PFSK-1 (cell line): ENCODE measurements around the gene FAM136A.

Experiments used
- FOXP2 ChIP-seq: optimal IDR thresholded peaks from 2 replicates; pipeline ENCODE3; 2011; ENCODE audit warnings: borderline replicate concordance, control low read depth, inconsistent platforms; ENCODE audit not compliant: insufficient read depth; ENCODE audit errors: extremely low read length, extremely low read depth
- POLR2AphosphoS5 ChIP-seq: IDR thresholded peaks from 2 replicates; pipeline ENCODE4 v1.6.1; 2012; ENCODE audit warnings: low read depth, mild to moderate bottlenecking, control low read depth, low read length, moderate library complexity
- REST ChIP-seq, 2 experiments: IDR thresholded peaks; 2 replicates each; pipeline versions ENCODE4 v1.6.1 to v1.8.0; 2011 to 2012; ENCODE audit warnings: low read depth in 2 of 2, low read length in 2 of 2, control low read depth in 1 of 2, inconsistent platforms in 1 of 2, mild to moderate bottlenecking in 1 of 2, moderate library complexity in 1 of 2; ENCODE audit not compliant: insufficient read depth in 1 of 2
- SIN3A ChIP-seq: IDR thresholded peaks from 2 replicates; pipeline ENCODE4 v1.6.1; 2012; ENCODE audit warnings: mild to moderate bottlenecking, low read length, moderate library complexity, borderline replicate concordance; ENCODE audit not compliant: insufficient read depth
- TAF1 ChIP-seq: IDR thresholded peaks from 2 replicates; pipeline ENCODE4 v1.6.1; 2012; ENCODE audit warnings: low read length, control low read depth, borderline replicate concordance; ENCODE audit not compliant: insufficient read depth

Gene FAM136A

GRCh38 chr2:70303186-70303585, 1.3 kb upstream of the FAM136A start:
- TF ChIP-seq SIN3A (no peak), FOXP2 (no peak), REST (IDR thresholded peaks at IDR 0.05; ENCODE audit: insufficient read depth in 1 of 2, low read depth in 2 of 2, low read length in 2 of 2) (no peak), TAF1 (no peak), POLR2AphosphoS5 (no peak)

GRCh38 chr2:70300771-70301343, 1.0 kb downstream of the FAM136A start:
- no peak for TF ChIP-seq POLR2AphosphoS5
- TF ChIP-seq REST (IDR thresholded peaks at IDR 0.05; ENCODE audit: insufficient read depth in 1 of 2, low read depth in 2 of 2, low read length in 2 of 2) = no peak
- no peak for TF ChIP-seq FOXP2
- TF ChIP-seq TAF1 = no peak
- no peak for TF ChIP-seq SIN3A

GRCh38 chr2:70283500-70284191, 18.2 kb downstream of the FAM136A start:
- TF ChIP-seq TAF1 = no peak
- TF ChIP-seq FOXP2 = no peak
- no peak for TF ChIP-seq POLR2AphosphoS5
- TF ChIP-seq REST (IDR thresholded peaks at IDR 0.05; ENCODE audit: insufficient read depth in 1 of 2, low read depth in 2 of 2, low read length in 2 of 2) = no peak
- TF ChIP-seq SIN3A = no peak

- TF ChIP-seq REST (IDR thresholded peaks at IDR 0.05; ENCODE audit: insufficient read depth in 1 of 2, low read depth in 2 of 2, low read length in 2 of 2) = no peak
These were observed 19.4 kb downstream of the FAM136A start for GRCh38 chr2:70282439-70282838.

GRCh38 chr2:70280242-70280798, 21.5 kb downstream of the FAM136A start:
- TF ChIP-seq REST (IDR thresholded peaks at IDR 0.05; ENCODE audit: insufficient read depth in 1 of 2, low read depth in 2 of 2, low read length in 2 of 2) (no peak), FOXP2 (no peak), POLR2AphosphoS5 (no peak; the same call in 1 of the 2 replicates), SIN3A (no peak)
